GM23338 (cell line): ENCODE data around the gene RORB. TPM values are rescaled to one million over a fixed set of nuclear protein-coding genes. Genes with fewer than 3 reads are reported as not detected.
A peak's percentile ranks its signal among the peaks of the same experiment; 100 is the strongest.

ENCODE experiments used
- ATAC-seq: fragments of 200-7000 bp; cut with Tn5 transposase; 3 replicates; pipeline ENCODE4 v1.9.1; 2020
- DNase-seq: peaks from one replicate; pipeline ENCODE4 v3.0.0-alpha.2; 2015; ENCODE audit warnings: low spot score
- H2AFZ ChIP-seq: fragments of 200-600 bp; sonication (generic); 2 replicates; pipeline ENCODE4 v1.8.0; 2016; ENCODE audit warnings: antibody characterized with exemption, mild to moderate bottlenecking, moderate library complexity
- H3F3A ChIP-seq: fragments of 200-600 bp; sonication (generic); replicated peaks from 2 replicates; pipeline ENCODE4 v1.8.0; 2017; ENCODE audit warnings: antibody characterized with exemption, mixed run types, low read depth
- H3K27ac ChIP-seq: fragments of 200-600 bp; sonication (generic); 2 replicates; pipeline ENCODE4 v1.6.1; 2016; ENCODE audit warnings: low read depth
- H3K27me3 ChIP-seq: fragments of 200-600 bp; sonication (generic); 2 replicates; pipeline ENCODE4 v1.8.0; 2016; ENCODE audit warnings: mild to moderate bottlenecking, mixed run types, moderate library complexity; ENCODE audit not compliant: insufficient read depth
- H3K36me3 ChIP-seq: fragments of 200-600 bp; sonication (generic); 2 replicates; pipeline ENCODE4 v1.8.0; 2016; ENCODE audit warnings: mild to moderate bottlenecking; ENCODE audit not compliant: insufficient read depth
- H3K4me1 ChIP-seq: fragments of 200-600 bp; sonication (generic); 2 replicates; pipeline ENCODE4 v1.8.0; 2016; ENCODE audit warnings: mild to moderate bottlenecking, moderate library complexity; ENCODE audit not compliant: insufficient read depth
- H3K4me2 ChIP-seq: fragments of 200-600 bp; sonication (generic); 2 replicates; pipeline ENCODE4 v1.7.1; 2017; ENCODE audit warnings: mixed run types
- H3K4me3 ChIP-seq: fragments of 200-600 bp; sonication (generic); 2 replicates; pipeline ENCODE4 v1.6.1; 2016; ENCODE audit warnings: mixed run types
- H3K79me2 ChIP-seq: fragments of 200-600 bp; sonication (generic); replicated peaks from 2 replicates; pipeline ENCODE4 v1.8.0; 2017; ENCODE audit warnings: mild to moderate bottlenecking; ENCODE audit not compliant: insufficient read depth
- H3K9me2 ChIP-seq: fragments of 200-600 bp; sonication (generic); 2 replicates; pipeline ENCODE4 v1.8.0; 2017; ENCODE audit not compliant: insufficient read depth
- H4K20me1 ChIP-seq: fragments of 200-600 bp; sonication (generic); replicated peaks from 2 replicates; pipeline ENCODE4 v1.8.0; 2017; ENCODE audit warnings: mild to moderate bottlenecking; ENCODE audit not compliant: insufficient read depth
- H3K27ac Mint-ChIP-seq: 2 replicates; pipeline ENCODE4 v1.8.0; 2020; ENCODE audit warnings: inconsistent platforms, mild to moderate bottlenecking, moderate library complexity, mixed read lengths
- H3K27me3 Mint-ChIP-seq: 3 replicates; pipeline ENCODE4 v1.8.0; 2022; ENCODE audit warnings: low read depth, mild to moderate bottlenecking, moderate library complexity, mixed read lengths, inconsistent platforms; ENCODE audit not compliant: insufficient read depth, poor library complexity
- H3K36me3 Mint-ChIP-seq: 3 replicates; pipeline ENCODE4 v1.8.0; 2021; ENCODE audit warnings: low read depth, mild to moderate bottlenecking, inconsistent platforms, moderate library complexity, mixed read lengths
- H3K4me1 Mint-ChIP-seq: 3 replicates; pipeline ENCODE4 v1.8.0; 2020; ENCODE audit warnings: mild to moderate bottlenecking, inconsistent platforms, mixed read lengths
- H3K4me3 Mint-ChIP-seq: 3 replicates; pipeline ENCODE4 v1.8.0; 2021; ENCODE audit warnings: moderate library complexity, mild to moderate bottlenecking, inconsistent platforms, mixed read lengths
- H3K9me3 Mint-ChIP-seq: 3 replicates; pipeline ENCODE4 v1.8.0; 2020; ENCODE audit warnings: moderate library complexity, mild to moderate bottlenecking, inconsistent platforms, mixed read lengths
- CREB1 ChIP-seq: fragments of 250-450 bp; sonication (Bioruptor Pico); IDR thresholded peaks from 2 replicates; pipeline ENCODE4 v1.5.0; 2020; ENCODE audit warnings: low read depth, mild to moderate bottlenecking, moderate library complexity
- NANOG ChIP-seq: IDR thresholded peaks from 2 replicates; pipeline ENCODE4 v1.6.1; 2016; ENCODE audit warnings: antibody characterized with exemption, borderline replicate concordance
- POLR2AphosphoS5 ChIP-seq: IDR thresholded peaks from 2 replicates; pipeline ENCODE4 v1.6.1; 2016; ENCODE audit warnings: antibody characterized with exemption, low read depth
- STAT1 ChIP-seq: IDR thresholded peaks from one replicate; pipeline ENCODE4 v1.6.1; 2016; ENCODE audit warnings: antibody characterized with exemption; ENCODE audit not compliant: unreplicated experiment
- polyA plus RNA-seq: library from polyadenylated mRNA; unstranded; fragments of >200 nt; fragmentation: Nextera tagmentation; extraction: Ambion mirVana; gene quantifications from 2 replicates; pipeline ENCODE4 v1.2.1, GENCODE V29; 2016
- total RNA-seq: library from RNA; depleted of rRNA; stranded (reverse); fragments of >200 nt; shearing (Covaris generic); gene quantifications from 2 replicates; pipeline ENCODE4 v1.2.3, GENCODE V29; 2014
- TF ChIP-seq, protein P1 (sequence below): fragments of 250-450 bp; sonication (Bioruptor Pico); IDR thresholded peaks from 2 replicates; pipeline ENCODE4 v1.5.0; 2020; ENCODE audit warnings: mild to moderate bottlenecking, moderate library complexity

RORB gene
- total and polyA plus RNA-seq, 2 experiments from 2014 or later, result 1.2 to 4.5 TPM

DNA sequence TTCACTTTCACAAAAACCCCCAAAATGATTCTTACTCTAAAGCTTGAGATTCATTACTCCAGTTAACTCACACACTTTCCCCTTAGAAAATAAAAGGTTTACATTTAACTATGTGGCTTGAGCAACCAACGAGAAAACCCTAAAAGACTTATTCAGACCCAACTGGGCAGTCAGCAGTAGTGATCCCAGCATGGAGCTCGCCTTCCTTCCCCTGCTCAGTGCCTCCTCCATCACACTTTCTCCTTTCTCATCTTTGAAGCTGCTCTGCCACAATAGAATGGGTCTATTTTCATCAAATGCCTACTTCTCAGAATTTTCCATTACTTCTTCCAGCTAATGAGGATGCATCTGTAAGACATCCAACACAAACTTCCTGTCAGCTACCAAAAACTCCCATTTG, 29.1 kb downstream of the RORB start:
- Histone ChIP-seq H3K36me3 (no peaks in the 10 kb centered on the region), H3K4me2 (peak overlapping the region; percentile 35), H3K27me3 (no peaks in the 10 kb centered on the region), H3K79me2 (no peaks in the 10 kb centered on the region; the same call in 1 of the 2 replicates), H2AFZ (peak overlapping the region; percentile 65), H3K4me1 (peaks cover 35% of the 10 kb centered on the region), H3K27ac (peak overlapping the region; percentile 4; the same call in 1 of the 2 replicates), H3F3A (no peaks in the 10 kb centered on the region), H3K4me3 (no peak overlapping the region), H3K9me2 (no peaks in the 10 kb centered on the region), H4K20me1 (no peaks in the 10 kb centered on the region)
- Mint-ChIP-seq H3K27me3 (peaks cover 3% of the 10 kb centered on the region), H3K4me3 (peak overlapping the region; percentile 18), H3K36me3 (no peaks in the 10 kb centered on the region), H3K9me3 (no peaks in the 10 kb centered on the region), H3K27ac (peak overlapping the region; percentile 57), H3K4me1 (peaks cover 35% of the 10 kb centered on the region)
- DNase-seq (peak; percentile 24), ATAC-seq (peak; percentile 79)
- TF ChIP-seq, protein P1, sequence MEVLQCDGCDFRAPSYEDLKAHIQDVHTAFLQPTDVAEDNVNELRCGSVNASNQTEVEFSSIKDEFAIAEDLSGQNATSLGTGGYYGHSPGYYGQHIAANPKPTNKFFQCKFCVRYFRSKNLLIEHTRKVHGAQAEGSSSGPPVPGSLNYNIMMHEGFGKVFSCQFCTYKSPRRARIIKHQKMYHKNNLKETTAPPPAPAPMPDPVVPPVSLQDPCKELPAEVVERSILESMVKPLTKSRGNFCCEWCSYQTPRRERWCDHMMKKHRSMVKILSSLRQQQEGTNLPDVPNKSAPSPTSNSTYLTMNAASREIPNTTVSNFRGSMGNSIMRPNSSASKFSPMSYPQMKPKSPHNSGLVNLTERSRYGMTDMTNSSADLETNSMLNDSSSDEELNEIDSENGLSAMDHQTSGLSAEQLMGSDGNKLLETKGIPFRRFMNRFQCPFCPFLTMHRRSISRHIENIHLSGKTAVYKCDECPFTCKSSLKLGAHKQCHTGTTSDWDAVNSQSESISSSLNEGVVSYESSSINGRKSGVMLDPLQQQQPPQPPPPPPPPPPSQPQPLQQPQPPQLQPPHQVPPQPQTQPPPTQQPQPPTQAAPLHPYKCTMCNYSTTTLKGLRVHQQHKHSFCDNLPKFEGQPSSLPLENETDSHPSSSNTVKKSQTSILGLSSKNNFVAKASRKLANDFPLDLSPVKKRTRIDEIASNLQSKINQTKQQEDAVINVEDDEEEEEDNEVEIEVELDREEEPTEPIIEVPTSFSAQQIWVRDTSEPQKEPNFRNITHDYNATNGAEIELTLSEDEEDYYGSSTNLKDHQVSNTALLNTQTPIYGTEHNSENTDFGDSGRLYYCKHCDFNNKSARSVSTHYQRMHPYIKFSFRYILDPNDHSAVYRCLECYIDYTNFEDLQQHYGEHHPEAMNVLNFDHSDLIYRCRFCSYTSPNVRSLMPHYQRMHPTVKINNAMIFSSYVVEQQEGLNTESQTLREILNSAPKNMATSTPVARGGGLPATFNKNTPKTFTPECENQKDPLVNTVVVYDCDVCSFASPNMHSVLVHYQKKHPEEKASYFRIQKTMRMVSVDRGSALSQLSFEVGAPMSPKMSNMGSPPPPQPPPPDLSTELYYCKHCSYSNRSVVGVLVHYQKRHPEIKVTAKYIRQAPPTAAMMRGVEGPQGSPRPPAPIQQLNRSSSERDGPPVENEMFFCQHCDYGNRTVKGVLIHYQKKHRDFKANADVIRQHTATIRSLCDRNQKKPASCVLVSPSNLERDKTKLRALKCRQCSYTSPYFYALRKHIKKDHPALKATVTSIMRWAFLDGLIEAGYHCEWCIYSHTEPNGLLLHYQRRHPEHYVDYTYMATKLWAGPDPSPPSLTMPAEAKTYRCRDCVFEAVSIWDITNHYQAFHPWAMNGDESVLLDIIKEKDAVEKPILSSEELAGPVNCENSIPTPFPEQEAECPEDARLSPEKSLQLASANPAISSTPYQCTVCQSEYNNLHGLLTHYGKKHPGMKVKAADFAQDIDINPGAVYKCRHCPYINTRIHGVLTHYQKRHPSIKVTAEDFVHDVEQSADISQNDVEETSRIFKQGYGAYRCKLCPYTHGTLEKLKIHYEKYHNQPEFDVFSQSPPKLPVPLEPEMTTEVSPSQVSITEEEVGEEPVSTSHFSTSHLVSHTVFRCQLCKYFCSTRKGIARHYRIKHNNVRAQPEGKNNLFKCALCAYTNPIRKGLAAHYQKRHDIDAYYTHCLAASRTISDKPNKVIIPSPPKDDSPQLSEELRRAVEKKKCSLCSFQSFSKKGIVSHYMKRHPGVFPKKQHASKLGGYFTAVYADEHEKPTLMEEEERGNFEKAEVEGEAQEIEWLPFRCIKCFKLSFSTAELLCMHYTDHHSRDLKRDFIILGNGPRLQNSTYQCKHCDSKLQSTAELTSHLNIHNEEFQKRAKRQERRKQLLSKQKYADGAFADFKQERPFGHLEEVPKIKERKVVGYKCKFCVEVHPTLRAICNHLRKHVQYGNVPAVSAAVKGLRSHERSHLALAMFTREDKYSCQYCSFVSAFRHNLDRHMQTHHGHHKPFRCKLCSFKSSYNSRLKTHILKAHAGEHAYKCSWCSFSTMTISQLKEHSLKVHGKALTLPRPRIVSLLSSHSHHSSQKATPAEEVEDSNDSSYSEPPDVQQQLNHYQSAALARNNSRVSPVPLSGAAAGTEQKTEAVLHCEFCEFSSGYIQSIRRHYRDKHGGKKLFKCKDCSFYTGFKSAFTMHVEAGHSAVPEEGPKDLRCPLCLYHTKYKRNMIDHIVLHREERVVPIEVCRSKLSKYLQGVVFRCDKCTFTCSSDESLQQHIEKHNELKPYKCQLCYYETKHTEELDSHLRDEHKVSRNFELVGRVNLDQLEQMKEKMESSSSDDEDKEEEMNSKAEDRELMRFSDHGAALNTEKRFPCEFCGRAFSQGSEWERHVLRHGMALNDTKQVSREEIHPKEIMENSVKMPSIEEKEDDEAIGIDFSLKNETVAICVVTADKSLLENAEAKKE (CRISPR knock-in tag), result peak; percentile 63; the same call in 1 of the 2 replicates
- no peak for TF ChIP-seq STAT1

DNA sequence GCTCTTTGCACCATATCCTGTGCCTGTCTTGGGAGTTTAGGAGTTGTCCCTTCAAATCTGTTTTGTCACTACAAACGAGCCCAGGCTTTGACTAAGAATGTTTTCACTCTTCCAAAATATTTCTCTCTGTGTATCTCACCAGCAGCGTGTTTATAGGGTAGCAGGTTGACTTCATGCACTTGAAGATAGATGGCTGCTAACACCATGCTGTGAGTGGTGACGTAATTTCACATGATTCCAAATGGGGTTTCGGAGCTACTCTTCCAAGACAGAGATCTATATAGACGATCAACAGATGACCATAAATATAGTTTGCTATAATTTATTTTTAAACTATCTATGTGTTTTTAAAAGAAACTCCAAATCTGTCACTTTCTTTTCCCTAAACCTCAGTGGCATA, 30.6 kb downstream of the RORB start:
- H3K4me3 ChIP-seq, result no peak overlapping the region
- H3K4me2 ChIP-seq, result no peak overlapping the region
- no peak overlapping the region for H2AFZ ChIP-seq
- DNase-seq (no peak), ATAC-seq (no peak)
- no peaks in the 10 kb centered on the region for H3K27me3 ChIP-seq
- H3F3A ChIP-seq, result no peaks in the 10 kb centered on the region
- no peaks in the 10 kb centered on the region for H3K9me3 Mint-ChIP-seq
- TF ChIP-seq NANOG, result no peak
- no peak for TF ChIP-seq POLR2AphosphoS5
- TF ChIP-seq CREB1 (CRISPR knock-in tag), result no peak
- H3K36me3 Mint-ChIP-seq, result no peaks in the 10 kb centered on the region
- H3K79me2 ChIP-seq, result no peaks in the 10 kb centered on the region; the same call in 1 of the 2 replicates
- peaks cover 35% of the 10 kb centered on the region for H3K4me1 ChIP-seq
- H3K4me1 Mint-ChIP-seq, result peaks cover 33% of the 10 kb centered on the region
- no peak overlapping the region for H3K27ac ChIP-seq
- no peaks in the 10 kb centered on the region for H3K36me3 ChIP-seq
- H3K9me2 ChIP-seq, result no peaks in the 10 kb centered on the region
- no peak overlapping the region; the same call in 1 of the 2 replicates for H3K27ac Mint-ChIP-seq
- no peak overlapping the region for H3K4me3 Mint-ChIP-seq
- H3K27me3 Mint-ChIP-seq, result peaks cover 3% of the 10 kb centered on the region
- no peaks in the 10 kb centered on the region for H4K20me1 ChIP-seq
